Subcutaneous adipose tissue (tissue), 4 donors: ENCODE data around the gene SLC25A17. TPM values are rescaled to one million over a fixed set of nuclear protein-coding genes. Genes with fewer than 3 reads are reported as not detected.

Source experiments
- CTCF ChIP-seq: fragments of 450-650 bp; IDR thresholded peaks from one replicate; pipeline ENCODE4 v1.5.1; 2016; ENCODE audit warnings: low read depth, mild to moderate bottlenecking, control low read depth, antibody characterized with exemption, moderate library complexity
- total RNA-seq, 4 donors: library from RNA; depleted of rRNA; stranded (reverse); fragments of >200 nt; gene quantifications; one replicate each; pipeline ENCODE4 v1.1.0, GENCODE V29; 2016

The SLC25A17 gene
- total RNA-seq, 4 donors from 2014 or later: 8.7 to 16.3 (median 13.8) TPM

GRCh38 chr22:40792451-40792850 lies 26.7 kb downstream of the SLC25A17 start:
- TF ChIP-seq CTCF: no peak

- TF ChIP-seq CTCF: no peak
These were observed 27.9 kb downstream of the SLC25A17 start for GRCh38 chr22:40791241-40791640.

DNA sequence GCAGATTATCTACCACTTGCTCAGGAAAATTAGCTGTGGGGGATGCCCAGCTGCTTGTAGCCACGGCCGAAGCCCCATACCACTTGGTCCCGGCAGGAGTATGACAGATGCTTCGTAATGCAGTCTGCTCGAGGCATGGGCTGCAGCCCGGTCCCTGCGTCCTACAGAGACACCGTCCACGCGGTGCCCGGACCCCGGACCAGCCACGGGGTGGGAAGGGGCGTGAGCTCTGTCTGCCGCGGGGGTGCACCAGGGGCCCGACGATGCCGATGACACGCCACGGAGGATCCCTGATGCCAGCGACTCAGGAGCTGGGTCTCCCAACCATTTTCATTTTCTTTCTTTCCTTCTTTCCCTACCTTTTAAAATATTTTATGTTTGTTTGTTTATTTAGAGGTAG lies 30.0 kb downstream of the SLC25A17 start:
- no peak for TF ChIP-seq CTCF

- no peak for TF ChIP-seq CTCF
These were observed 36.6 kb downstream of the SLC25A17 start for GRCh38 chr22:40782521-40782920.

- TF ChIP-seq CTCF: no peak
These were observed 49.4 kb downstream of the SLC25A17 start for GRCh38 chr22:40769761-40770160.

- TF ChIP-seq CTCF: no peak
These were observed 50.9 kb downstream of the SLC25A17 start for GRCh38 chr22:40768206-40768605.

DNA sequence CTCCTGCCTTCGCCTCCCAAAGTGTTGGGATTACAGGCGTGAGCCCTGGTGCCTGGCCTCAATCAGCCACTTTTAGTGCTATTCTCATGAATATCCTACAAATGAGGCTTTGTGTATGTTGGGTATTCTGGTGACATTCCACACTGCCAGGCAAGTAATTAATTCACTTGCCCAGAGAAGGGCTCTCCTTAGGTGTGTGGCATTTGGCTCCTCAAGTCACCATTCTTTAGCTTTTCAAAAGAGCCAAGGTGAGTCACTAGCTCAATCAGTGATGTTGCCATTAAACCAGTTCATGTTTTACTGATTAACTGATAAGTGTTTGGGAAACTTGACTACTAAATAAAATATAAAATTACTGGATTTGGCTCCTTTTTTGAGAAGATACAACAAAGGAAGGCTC lies 52.2 kb downstream of the SLC25A17 start:
- TF ChIP-seq CTCF: no peak
